22Rv1 (cell line): Measurements from ENCODE around the gene KLF17.

Experiments used
- H3K27ac ChIP-seq: fragments of 450-650 bp; 2 replicates; pipeline ENCODE4 v1.5.1; 2017
- ZFX ChIP-seq: fragments of 450-650 bp; IDR thresholded peaks from 2 replicates; pipeline ENCODE4 v1.6.1; 2017; ENCODE audit warnings: antibody characterized with exemption, borderline replicate concordance
- TF ChIP-seq, protein P1 (sequence below): fragments of 450-650 bp; IDR thresholded peaks from 2 replicates; pipeline ENCODE4 v1.5.1; 2017; ENCODE audit warnings: mild to moderate bottlenecking

KLF17 gene

DNA sequence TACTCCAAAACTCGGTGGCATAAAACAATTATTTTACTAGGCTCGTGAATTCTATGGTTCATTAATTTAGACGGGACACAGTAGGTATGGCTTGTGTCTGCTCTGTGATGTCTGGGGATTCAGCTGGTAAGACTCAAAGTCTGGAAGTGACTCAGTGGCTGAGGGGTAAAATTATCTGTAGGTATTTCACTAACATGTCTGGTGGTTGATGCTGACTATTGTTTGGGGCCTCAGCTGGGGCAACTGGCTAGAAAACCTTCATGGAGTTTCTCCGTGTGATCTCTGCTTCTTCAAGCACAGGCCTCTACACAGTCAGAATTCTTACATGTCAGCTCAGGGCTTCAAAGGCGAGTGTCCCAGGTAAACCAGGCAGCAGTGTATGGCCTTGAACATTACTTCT is 41.2 kb upstream of the KLF17 start:
- TF ChIP-seq ZFX: no peak
- TF ChIP-seq, protein P1, sequence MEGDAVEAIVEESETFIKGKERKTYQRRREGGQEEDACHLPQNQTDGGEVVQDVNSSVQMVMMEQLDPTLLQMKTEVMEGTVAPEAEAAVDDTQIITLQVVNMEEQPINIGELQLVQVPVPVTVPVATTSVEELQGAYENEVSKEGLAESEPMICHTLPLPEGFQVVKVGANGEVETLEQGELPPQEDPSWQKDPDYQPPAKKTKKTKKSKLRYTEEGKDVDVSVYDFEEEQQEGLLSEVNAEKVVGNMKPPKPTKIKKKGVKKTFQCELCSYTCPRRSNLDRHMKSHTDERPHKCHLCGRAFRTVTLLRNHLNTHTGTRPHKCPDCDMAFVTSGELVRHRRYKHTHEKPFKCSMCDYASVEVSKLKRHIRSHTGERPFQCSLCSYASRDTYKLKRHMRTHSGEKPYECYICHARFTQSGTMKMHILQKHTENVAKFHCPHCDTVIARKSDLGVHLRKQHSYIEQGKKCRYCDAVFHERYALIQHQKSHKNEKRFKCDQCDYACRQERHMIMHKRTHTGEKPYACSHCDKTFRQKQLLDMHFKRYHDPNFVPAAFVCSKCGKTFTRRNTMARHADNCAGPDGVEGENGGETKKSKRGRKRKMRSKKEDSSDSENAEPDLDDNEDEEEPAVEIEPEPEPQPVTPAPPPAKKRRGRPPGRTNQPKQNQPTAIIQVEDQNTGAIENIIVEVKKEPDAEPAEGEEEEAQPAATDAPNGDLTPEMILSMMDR: no peak
- no peak overlapping the region for H3K27ac ChIP-seq

DNA sequence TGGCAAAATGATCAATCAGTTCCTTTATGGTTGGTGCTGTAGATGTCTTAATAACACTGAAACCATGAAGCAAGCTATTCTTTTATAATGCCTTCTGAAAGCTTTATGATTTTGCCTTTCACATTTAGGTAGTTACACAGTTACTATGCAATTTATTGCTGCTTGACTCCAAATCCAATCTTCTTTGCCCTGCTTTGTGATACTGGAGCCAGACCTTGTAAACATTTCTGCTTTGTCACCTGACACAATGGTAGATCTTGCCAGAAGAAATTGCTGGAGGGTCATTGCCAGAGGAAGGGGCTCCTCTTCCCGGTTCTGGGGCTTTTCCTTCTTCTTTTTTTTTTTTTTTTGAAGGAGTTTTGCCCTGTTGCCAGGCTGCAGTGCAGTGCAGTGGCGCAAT is 40.5 kb upstream of the KLF17 start:
- no peak overlapping the region for H3K27ac ChIP-seq
- TF ChIP-seq, protein P1: no peak
- no peak for TF ChIP-seq ZFX

DNA sequence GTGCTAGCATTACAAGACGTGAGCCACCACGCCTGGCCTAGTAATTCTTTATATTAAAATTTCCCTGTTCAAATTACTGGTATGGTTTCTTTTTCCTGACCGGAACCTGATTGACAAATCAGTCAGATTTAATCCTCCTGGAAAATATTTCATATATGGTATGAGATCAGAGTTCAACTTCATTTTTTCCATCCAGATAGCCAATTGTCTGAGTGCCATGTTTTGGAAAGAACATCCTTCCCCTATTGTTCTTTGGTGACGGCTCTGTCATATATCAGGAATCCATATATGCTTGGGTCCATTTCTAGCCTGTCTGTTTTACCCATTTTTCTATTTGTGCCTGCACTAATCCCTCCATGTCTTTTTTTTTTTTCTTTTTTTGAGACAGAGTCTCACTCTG is 39.1 kb upstream of the KLF17 start:
- H3K27ac ChIP-seq: no peak overlapping the region
- no peak for TF ChIP-seq ZFX
- TF ChIP-seq, protein P1: no peak

DNA sequence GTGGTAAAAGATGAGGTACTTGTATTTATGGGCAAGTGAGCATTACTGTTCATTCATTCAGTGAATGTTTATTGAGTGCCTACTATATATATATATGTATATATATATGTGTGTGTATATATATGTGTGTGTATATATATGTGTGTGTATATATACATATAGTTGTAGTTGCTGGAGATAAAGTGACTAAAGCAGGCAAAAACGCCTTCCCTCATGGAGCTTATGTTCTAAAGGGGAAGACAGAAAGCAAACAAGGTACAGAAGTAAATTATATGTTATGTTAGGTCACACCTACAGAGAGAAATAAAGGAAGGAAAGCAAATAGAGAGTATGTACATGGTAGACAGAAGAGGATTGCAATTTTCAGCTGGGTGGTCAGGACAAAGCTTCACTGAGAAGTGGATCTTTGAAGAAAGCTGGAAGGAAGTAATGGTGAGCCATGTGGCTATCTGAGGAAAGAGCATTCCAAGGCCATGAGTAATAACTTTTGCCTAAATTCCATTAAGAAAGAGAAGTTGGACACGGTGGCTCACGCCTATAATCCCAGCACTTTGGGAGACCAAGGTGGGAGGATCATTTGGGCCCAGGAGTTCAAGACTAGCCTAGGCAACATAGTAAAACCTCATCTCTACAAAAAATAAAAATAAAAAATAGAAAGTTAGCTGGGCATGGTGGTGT is 33.5 kb upstream of the KLF17 start:
- no peak overlapping the region for H3K27ac ChIP-seq
- TF ChIP-seq, protein P1: no peak
- no peak for TF ChIP-seq ZFX

DNA sequence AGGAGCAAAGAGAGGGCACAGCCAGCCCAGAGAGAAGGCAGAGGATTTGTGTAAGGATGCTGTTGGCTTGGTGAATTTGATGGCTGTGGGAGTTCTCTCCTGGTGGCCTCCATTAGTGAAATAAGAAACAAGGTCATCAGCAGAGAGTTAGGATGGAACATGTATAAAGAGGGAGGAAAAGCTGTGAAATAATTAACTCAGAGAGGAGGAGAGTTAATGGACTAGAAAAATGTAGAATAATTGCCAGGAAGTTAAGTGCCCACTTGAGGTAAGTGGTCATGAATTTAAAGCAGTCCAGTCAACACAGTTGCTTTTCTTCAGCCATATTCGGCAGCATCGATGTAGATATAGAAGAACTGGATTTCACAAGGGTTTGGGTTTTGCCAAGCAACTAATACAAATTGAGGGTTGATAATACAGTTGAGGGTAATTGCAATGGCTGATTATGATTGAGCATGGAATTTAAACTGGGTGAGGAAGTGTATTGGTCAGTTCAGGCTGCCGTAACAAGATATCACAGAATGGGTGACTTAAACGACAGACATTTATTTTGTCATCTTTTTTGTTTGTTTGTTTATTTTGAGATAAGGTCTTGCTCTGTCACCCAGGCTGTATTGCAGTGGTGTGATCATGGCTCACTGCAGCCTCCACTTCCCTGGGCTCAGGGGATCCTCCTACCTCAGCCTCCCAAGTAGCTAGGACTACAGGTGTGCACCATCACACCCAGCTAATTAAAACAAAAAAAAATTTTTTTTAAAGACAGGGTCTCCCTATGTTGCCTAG is 31.7 kb upstream of the KLF17 start:
- H3K27ac ChIP-seq: no peak overlapping the region
- TF ChIP-seq ZFX: no peak
- TF ChIP-seq, protein P1: no peak

DNA sequence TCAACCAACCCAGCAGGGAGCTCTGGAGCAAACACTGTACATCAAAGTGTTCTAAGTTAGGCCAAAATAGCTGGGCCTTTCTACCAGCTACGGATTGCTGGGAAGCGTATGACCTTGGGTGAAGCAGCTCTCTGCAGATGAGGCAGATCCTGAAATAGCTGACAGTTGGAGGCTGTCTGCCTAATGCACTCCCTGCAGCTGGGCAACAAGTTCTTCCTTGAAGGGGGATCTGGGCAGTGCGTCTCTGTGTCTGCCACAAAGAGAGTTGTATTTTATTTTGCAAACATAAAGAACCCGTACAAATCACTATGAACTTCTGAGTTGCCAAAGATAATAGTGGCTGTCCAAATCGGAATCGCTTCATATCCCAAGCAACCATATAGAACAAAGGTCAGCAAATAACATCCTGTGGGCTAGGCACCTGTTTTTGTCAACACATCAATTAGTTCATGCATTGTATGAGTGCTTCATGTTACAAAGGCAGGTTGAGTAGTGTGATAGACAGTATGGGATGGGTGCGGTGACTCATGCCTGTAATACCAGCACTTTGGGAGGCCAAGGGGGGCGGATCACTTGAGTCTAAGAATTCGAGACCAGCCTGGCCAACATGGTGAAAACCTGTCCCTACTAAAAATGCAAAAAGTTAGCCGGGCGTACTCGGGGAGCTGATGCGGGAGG is 29.1 kb upstream of the KLF17 start:
- no peak overlapping the region for H3K27ac ChIP-seq
- TF ChIP-seq, protein P1: no peak
- no peak for TF ChIP-seq ZFX
